Esophagus squamous epithelium (tissue), 5 donors: ENCODE measurements around the gene BBLN. TPM values are rescaled to one million over a fixed set of nuclear protein-coding genes. Genes with fewer than 3 reads are reported as not detected.
A peak's percentile ranks its signal among the peaks of the same experiment; 100 is the strongest.
"Not testable (repeated sequence)": the region's sequence is repeated elsewhere in the genome, so short reads cannot be mapped to it uniquely, and the experiment has no call there.

Experiments
- DNase-seq: peaks from one replicate; lab custom pipeline; 2025; lab: John Stamatoyannopoulos, UW
- H3K27ac ChIP-seq, 4 donors: fragments of 200-600 bp; sonication (generic); one replicate each; pipeline ENCODE4 v1.5.1; 2016 to 2019; ENCODE audit warnings: mild to moderate bottlenecking in 1 of 4
- H3K27me3 ChIP-seq, 4 donors: fragments of 200-600 bp; sonication (generic); 1 replicate in 3 of 4; 2 replicates in 1 of 4; pipeline versions ENCODE4 v1.5.1 to v1.6.0; 2017 to 2021; ENCODE audit warnings: antibody characterized with exemption in 1 of 4
- H3K36me3 ChIP-seq, 3 donors: fragments of 200-600 bp; sonication (generic); one replicate each; pipeline ENCODE4 v1.5.1; 2016 to 2019
- H3K4me1 ChIP-seq, 3 donors: fragments of 200-600 bp; sonication (generic); one replicate each; pipeline ENCODE4 v1.5.1; 2017 to 2019
- H3K4me3 ChIP-seq, 4 donors: fragments of 200-600 bp; sonication (generic); 1 replicate in 3 of 4; 2 replicates in 1 of 4; pipeline ENCODE4 v1.5.1; 2016 to 2019; ENCODE audit warnings: mild to moderate bottlenecking in 2 of 4, moderate library complexity in 1 of 4
- H3K9me3 ChIP-seq, 3 donors: fragments of 200-600 bp; sonication (generic); one replicate each; pipeline ENCODE4 v1.5.1; 2016 to 2019
- CTCF ChIP-seq, 6 experiments: fragments of 450-650 bp in 4 of 6; fragments of 200-600 bp in 2 of 6; sonication (generic) in 2 of 6; IDR thresholded peaks; one replicate each; pipeline ENCODE4 v1.5.1; 2016 to 2019; ENCODE audit warnings: antibody characterized with exemption in 6 of 6, mild to moderate bottlenecking in 4 of 6, moderate library complexity in 4 of 6
- POLR2A ChIP-seq, 4 donors: fragments of 450-650 bp; IDR thresholded peaks; one replicate each; pipeline ENCODE4 v1.6.1; 2017; ENCODE audit warnings: antibody characterized with exemption in 4 of 4, mild to moderate bottlenecking in 4 of 4, moderate library complexity in 3 of 4
- WGBS, 2 donors: methylation state at CpG; one replicate each; pipeline ENCODE4 v1.1.5; 2018; 5-methylcytosine and 5-hydroxymethylcytosine counted together
- intact Hi-C: fragments of 100-400 bp; cut with DNase I; formaldehyde crosslinking; loops from one replicate; pipeline ENCODE4 v1.15.0; 2022
- total RNA-seq, 4 donors: library from RNA; depleted of rRNA; stranded (reverse); fragments of >200 nt; gene quantifications; one replicate each; pipeline ENCODE4 v1.1.0, GENCODE V29; 2016
- donor health status: DM: yes; HTN: yes; CAD: no.

BBLN gene
- total RNA-seq, 4 donors from 2014 or later, result 124 to 214 (median 162) TPM

GRCh38 chr9:128128836-128129590, 31.1 kb upstream of the BBLN start:
- H3K9me3 ChIP-seq, result no peaks in the 10 kb centered on the region
- DNase-seq, result no peak
- peaks cover 0 to 8% (median 0%) of the 10 kb centered on the region in 4 donors for H3K27me3 ChIP-seq
- H3K36me3 ChIP-seq, result peaks cover 0 to 8% (median 8%) of the 10 kb centered on the region in 3 donors
- TF ChIP-seq CTCF (IDR thresholded peaks at IDR 0.05), result no peak
- no peak for TF ChIP-seq POLR2A (IDR thresholded peaks at IDR 0.05)
- peaks cover 25 to 47% (median 27%) of the 10 kb centered on the region in 3 donors for H3K4me1 ChIP-seq
- intact Hi-C loops, result no loop called here
- peak overlapping the region; percentile 88 to 99 (median 97) for H3K27ac ChIP-seq
- peak overlapping the region; percentile 82 to 99 (median 92) for H3K4me3 ChIP-seq
- WGBS, 2 donors, result 42 to 54% methylated on average over 4 to 25 of the region's 29 CpGs

GRCh38 chr9:128129976-128130590, 30.0 kb upstream of the BBLN start:
- intact Hi-C loops, H3K27ac ChIP-seq, H3K27me3 ChIP-seq, H3K36me3 ChIP-seq, H3K9me3 ChIP-seq, H3K4me3 ChIP-seq, DNase-seq: not testable (repeated sequence)
- 22 to 57% methylated on average over 5 to 10 of the region's 12 CpGs for WGBS, 2 donors
- H3K4me1 ChIP-seq, result peaks cover 24 to 38% (median 25%) of the 10 kb centered on the region in 3 donors
- TF ChIP-seq CTCF (IDR thresholded peaks at IDR 0.05), result peak in 5 of 6 experiments; percentile 12 to 43 (median 33)

- 40 to 50% methylated on average over 2 to 3 of the region's 7 CpGs for WGBS, 2 donors
These were observed 29.4 kb upstream of the BBLN start for GRCh38 chr9:128130651-128131050.

GRCh38 chr9:128131346-128131745, 28.7 kb upstream of the BBLN start:
- DNase-seq, H3K27ac ChIP-seq, intact Hi-C loops, H3K9me3 ChIP-seq, H3K4me3 ChIP-seq, H3K36me3 ChIP-seq, H3K27me3 ChIP-seq: not testable (repeated sequence)
- WGBS, 2 donors, result 29 to 75% methylated on average over 1 to 5 of the region's 8 CpGs
- peaks cover 11 to 25% (median 14%) of the 10 kb centered on the region in 3 donors for H3K4me1 ChIP-seq

More at GRCh38 chr9:128130651-128131050, 29.4 kb upstream of the BBLN start:
- H3K27me3 ChIP-seq, H3K4me3 ChIP-seq, H3K36me3 ChIP-seq, DNase-seq, H3K9me3 ChIP-seq, intact Hi-C loops, H3K27ac ChIP-seq: not testable (repeated sequence)
- H3K4me1 ChIP-seq, result peaks cover 18 to 32% (median 21%) of the 10 kb centered on the region in 3 donors

GRCh38 chr9:128132139-128132538, 27.9 kb upstream of the BBLN start:
- H3K4me3 ChIP-seq, H3K27me3 ChIP-seq, intact Hi-C loops, H3K27ac ChIP-seq, DNase-seq, H3K9me3 ChIP-seq, H3K36me3 ChIP-seq: not testable (repeated sequence)
- WGBS, 2 donors, result 30 to 56% methylated on average over 3 to 4 of the region's 8 CpGs
- peaks cover 7 to 17% (median 9%) of the 10 kb centered on the region in 3 donors for H3K4me1 ChIP-seq

- DNase-seq, H3K27ac ChIP-seq, H3K36me3 ChIP-seq, H3K27me3 ChIP-seq, intact Hi-C loops, H3K4me1 ChIP-seq, H3K4me3 ChIP-seq, H3K9me3 ChIP-seq: not testable (repeated sequence)
- WGBS, 2 donors, result 59% methylated on average over 5 to 6 of the region's 8 CpGs
These were observed 24.5 kb upstream of the BBLN start for GRCh38 chr9:128135561-128135960.
